Parathyroid adenoma (tissue), 2 donors: ENCODE data around the gene MRPL30.

ENCODE experiments used
- H2AFZ ChIP-seq: fragments of 300-600 bp; sonication (generic); one replicate; pipeline ENCODE4 v1.7.0; 2017; ENCODE audit warnings: antibody characterized with exemption, mild to moderate bottlenecking
- H3K27ac ChIP-seq: fragments of 300-600 bp; sonication (generic); one replicate; pipeline ENCODE4 v1.7.0; 2017
- H3K27me3 ChIP-seq: fragments of 300-600 bp; sonication (generic); one replicate; pipeline ENCODE4 v1.7.0; 2017; ENCODE audit warnings: low read length; ENCODE audit not compliant: control insufficient read depth, insufficient read depth
- H3K36me3 ChIP-seq: fragments of 300-600 bp; sonication (generic); one replicate; pipeline ENCODE4 v1.7.0; 2017; ENCODE audit warnings: low read length; ENCODE audit not compliant: control insufficient read depth, insufficient read depth
- H3K4me1 ChIP-seq: fragments of 300-600 bp; sonication (generic); one replicate; pipeline ENCODE4 v1.7.0; 2017; ENCODE audit warnings: control low read depth
- H3K4me2 ChIP-seq: fragments of 300-600 bp; sonication (generic); one replicate; pipeline ENCODE4 v1.7.0; 2017; ENCODE audit warnings: low read length
- H3K4me3 ChIP-seq: fragments of 300-600 bp; sonication (generic); one replicate; pipeline ENCODE4 v1.7.0; 2017; ENCODE audit warnings: low read depth, low read length
- H3K79me2 ChIP-seq: fragments of 300-600 bp; sonication (generic); one replicate; pipeline ENCODE4 v1.7.0; 2017; ENCODE audit warnings: control low read depth
- H3K9ac ChIP-seq: fragments of 300-600 bp; sonication (generic); one replicate; pipeline ENCODE4 v1.7.0; 2017; ENCODE audit warnings: mild to moderate bottlenecking
- H3K9me3 ChIP-seq: fragments of 300-600 bp; sonication (generic); one replicate; pipeline ENCODE4 v1.7.0; 2017; ENCODE audit warnings: low read length; ENCODE audit not compliant: control insufficient read depth
- TF ChIP-seq, protein P1 (sequence below): fragments of 300-600 bp; sonication (generic); IDR thresholded peaks from one replicate; pipeline ENCODE4 v1.7.0; 2017; ENCODE audit warnings: antibody characterized with exemption, mild to moderate bottlenecking
- donor health status: primary hyperparathyroidism.

Gene MRPL30

DNA sequence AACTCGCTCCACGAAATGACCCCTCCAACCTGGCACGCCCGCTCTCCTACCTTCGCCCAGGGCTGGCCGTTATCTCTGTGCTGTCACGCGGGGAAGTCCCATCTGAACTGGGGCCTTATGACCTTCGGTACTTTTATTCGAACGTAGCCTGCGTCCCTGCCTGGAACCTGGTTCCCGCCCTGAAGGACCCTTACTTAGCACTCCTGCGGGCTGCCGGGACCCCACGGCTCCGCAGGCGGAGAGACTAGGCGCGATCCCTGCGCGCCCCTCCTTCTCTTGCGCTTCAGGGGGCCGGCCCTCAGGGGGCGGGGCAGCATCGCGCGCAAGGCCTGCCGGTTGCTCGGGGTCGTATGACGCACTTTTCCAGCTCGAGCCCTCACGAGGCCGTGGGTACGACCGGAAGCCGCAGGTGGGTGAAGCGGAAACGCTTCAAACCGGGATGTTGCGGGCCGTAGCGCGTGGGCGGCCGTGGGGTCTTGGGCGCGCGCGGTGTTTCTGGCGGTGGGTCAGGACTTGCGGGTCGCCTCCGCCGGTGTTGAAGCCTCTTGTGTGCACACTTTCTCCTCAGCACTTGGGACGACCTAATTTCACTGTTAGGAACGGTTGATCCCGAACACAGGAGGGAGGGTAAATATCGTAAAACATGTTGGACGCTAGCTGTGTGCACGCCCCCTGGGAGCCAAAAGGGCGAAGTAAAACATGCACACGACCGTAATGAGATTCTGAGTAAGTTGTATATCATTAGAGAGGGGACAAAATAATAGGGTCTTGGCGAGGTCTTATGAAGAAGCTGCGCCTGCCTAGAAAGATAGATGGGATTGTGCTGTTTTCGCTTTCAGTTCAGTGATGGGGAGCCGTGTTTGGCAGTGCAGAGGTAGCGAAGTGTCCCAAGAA is 26.1 kb upstream of the MRPL30 start, which contains the start of the genes LIPT1 and TSGA10:
Gene LIPT1, plus strand, starts transcription at position 325 of the 894 bp plus-strand sequence. CDS start 6,991 bp downstream, outside the sequence.
Gene TSGA10, minus strand, starts transcription at position 300 of the 894 bp plus-strand sequence. CDS start 45,503 bp downstream, outside the sequence.
- Histone ChIP-seq H3K9me3 (no peaks in the 10 kb centered on the region), H3K4me2 (peak within 1 kb of the TSS; percentile 75), H3K79me2 (peaks cover 7% of the 10 kb centered on the region), H2AFZ (peak within 1 kb of the TSS; percentile 96), H3K4me1 (peaks cover 11% of the 10 kb centered on the region), H3K4me3 (peak within 1 kb of the TSS; percentile 85), H3K36me3 (no peaks in the 10 kb centered on the region), H3K27ac (peak within 1 kb of the TSS; percentile 72), H3K9ac (peak within 1 kb of the TSS; percentile 21), H3K27me3 (no peaks in the 10 kb centered on the region)
- TF ChIP-seq, protein P1, sequence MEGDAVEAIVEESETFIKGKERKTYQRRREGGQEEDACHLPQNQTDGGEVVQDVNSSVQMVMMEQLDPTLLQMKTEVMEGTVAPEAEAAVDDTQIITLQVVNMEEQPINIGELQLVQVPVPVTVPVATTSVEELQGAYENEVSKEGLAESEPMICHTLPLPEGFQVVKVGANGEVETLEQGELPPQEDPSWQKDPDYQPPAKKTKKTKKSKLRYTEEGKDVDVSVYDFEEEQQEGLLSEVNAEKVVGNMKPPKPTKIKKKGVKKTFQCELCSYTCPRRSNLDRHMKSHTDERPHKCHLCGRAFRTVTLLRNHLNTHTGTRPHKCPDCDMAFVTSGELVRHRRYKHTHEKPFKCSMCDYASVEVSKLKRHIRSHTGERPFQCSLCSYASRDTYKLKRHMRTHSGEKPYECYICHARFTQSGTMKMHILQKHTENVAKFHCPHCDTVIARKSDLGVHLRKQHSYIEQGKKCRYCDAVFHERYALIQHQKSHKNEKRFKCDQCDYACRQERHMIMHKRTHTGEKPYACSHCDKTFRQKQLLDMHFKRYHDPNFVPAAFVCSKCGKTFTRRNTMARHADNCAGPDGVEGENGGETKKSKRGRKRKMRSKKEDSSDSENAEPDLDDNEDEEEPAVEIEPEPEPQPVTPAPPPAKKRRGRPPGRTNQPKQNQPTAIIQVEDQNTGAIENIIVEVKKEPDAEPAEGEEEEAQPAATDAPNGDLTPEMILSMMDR = peak; percentile 15

DNA sequence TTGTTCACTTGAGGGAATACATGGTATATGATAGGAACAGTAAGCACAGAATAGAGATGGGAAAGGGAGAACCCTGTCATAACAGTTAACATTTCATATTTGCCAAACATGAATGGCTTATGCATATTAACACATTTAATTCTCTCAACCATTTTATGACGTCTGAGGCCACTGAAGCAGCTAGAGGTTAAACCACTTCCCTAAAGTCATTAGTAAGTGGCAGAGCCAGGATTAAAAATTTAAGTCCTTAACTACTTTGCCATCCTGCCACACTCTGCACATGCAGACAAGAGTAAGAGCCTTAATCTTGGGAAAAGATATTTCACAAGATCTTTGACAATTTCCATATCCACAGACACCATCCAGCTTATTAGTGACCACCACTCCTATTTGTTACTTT is 24.1 kb upstream of the MRPL30 start:
- Histone ChIP-seq H3K27me3 (no peaks in the 10 kb centered on the region), H3K9ac (no peak overlapping the region), H3K4me3 (no peak overlapping the region), H3K9me3 (no peaks in the 10 kb centered on the region), H3K79me2 (peaks cover 7% of the 10 kb centered on the region), H3K4me2 (no peak overlapping the region), H3K4me1 (peaks cover 11% of the 10 kb centered on the region), H2AFZ (no peak overlapping the region), H3K27ac (no peak overlapping the region), H3K36me3 (no peaks in the 10 kb centered on the region)
- TF ChIP-seq, protein P1 = no peak

DNA sequence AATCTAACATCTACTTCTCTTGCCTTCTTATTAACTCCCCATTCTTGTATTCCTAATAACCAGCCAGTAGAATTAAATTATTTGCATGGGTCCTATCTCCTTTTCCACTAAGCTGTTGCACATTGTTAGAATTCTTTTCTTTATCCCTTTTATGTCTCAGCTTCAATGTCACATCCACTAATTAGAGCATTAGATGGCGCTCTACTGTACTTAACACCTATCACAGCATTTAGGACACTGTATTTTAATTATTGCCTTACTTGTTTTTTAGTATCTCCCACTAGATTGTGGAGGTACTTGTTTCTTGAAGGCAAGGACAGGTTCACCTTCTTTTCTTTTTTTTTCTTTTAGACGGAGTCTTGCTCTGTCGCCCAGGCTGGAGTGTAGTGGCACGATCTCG is 22.4 kb upstream of the MRPL30 start:
- peaks cover 11% of the 10 kb centered on the region for H3K4me1 ChIP-seq
- H3K27me3 ChIP-seq = no peaks in the 10 kb centered on the region
- no peak overlapping the region for H3K4me3 ChIP-seq
- H2AFZ ChIP-seq = no peak overlapping the region
- no peak overlapping the region for H3K4me2 ChIP-seq
- H3K36me3 ChIP-seq = no peaks in the 10 kb centered on the region
- no peaks in the 10 kb centered on the region for H3K9me3 ChIP-seq
- peaks cover 7% of the 10 kb centered on the region for H3K79me2 ChIP-seq
- no peak overlapping the region for H3K9ac ChIP-seq
- no peak overlapping the region for H3K27ac ChIP-seq
- TF ChIP-seq, protein P1 = no peak

DNA sequence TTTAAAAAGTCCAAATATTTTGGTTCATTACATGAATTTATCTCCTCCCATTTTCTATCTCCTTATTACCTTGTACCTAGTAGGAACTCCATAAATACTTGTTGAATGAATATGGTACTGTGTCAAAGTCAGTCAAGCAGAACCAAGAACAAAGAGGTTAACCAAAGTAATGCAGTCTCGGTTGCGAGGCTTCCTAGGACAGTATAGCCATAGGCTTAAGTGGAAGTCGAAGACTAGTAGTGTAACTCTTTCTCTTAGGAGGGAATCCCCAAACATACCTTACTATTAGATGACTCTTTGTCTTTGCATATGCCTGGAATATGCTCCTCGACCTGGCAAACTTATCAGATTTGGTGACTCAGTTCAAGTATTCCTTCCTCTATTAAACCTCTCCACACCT is 21.4 kb upstream of the MRPL30 start:
- Histone ChIP-seq H3K27ac (no peak overlapping the region), H3K4me1 (peaks cover 9% of the 10 kb centered on the region), H3K79me2 (peaks cover 7% of the 10 kb centered on the region), H3K4me2 (no peak overlapping the region), H3K9me3 (no peaks in the 10 kb centered on the region), H3K4me3 (no peak overlapping the region), H2AFZ (no peak overlapping the region), H3K9ac (no peak overlapping the region), H3K36me3 (no peaks in the 10 kb centered on the region), H3K27me3 (no peaks in the 10 kb centered on the region)
- TF ChIP-seq, protein P1 = no peak
